Activated gamma-delta T cell treated with Interleukin-2 at 50 U/mL for 16 hours (primary cell): Measurements from ENCODE around the gene SUSD3.

Experiments
- DNase-seq: peaks from one replicate; pipeline ENCODE4 v3.0.0-alpha.2; 2020

The SUSD3 gene

GRCh38 chr9:93030642-93031628, 27.6 kb upstream of the SUSD3 start:
- DNase-seq, result no peak

- no peak for DNase-seq
Measured at GRCh38 chr9:93031629-93032430, 26.7 kb upstream of the SUSD3 start.

DNA sequence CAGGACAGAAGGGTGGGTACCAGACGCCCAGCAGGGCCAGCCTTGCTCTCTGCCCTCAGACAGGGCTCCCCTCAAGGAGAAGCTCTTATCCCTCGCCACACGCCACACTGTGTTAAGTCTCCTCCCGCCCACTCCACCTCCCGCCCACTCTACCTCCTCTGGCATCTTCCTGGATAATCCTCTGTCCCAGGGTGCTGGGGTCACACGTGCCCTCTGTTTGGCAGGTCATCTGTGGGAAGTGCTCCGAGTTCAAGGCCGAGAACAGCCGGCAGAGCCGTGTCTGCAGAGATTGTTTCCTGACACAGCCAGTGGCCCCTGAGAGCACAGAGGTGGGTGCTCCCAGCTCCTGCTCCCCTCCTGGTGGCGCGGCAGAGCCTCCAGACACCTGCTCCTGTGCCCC, 26.0 kb upstream of the SUSD3 start:
- DNase-seq, result no peak

DNA sequence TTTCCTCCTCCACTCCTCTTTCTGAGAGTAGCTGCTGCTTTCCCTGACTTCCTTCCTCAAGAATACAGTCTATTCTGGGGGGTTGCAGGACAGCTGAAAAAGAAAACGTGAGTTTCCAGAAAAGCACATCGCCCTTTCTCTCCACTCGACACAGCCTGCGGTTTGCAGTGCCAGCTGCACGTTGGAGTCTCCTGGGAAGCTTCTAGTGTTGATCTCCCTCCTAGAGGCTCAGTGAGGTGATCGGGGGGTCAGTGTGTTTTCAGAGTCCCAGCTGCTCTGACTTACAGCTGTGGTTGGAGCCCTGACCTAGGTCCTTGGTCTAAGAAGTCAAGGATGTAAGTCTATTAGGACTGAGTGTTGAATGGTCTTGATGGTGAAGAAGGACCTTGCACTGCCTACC, 25.0 kb upstream of the SUSD3 start:
- DNase-seq, result no peak

DNA sequence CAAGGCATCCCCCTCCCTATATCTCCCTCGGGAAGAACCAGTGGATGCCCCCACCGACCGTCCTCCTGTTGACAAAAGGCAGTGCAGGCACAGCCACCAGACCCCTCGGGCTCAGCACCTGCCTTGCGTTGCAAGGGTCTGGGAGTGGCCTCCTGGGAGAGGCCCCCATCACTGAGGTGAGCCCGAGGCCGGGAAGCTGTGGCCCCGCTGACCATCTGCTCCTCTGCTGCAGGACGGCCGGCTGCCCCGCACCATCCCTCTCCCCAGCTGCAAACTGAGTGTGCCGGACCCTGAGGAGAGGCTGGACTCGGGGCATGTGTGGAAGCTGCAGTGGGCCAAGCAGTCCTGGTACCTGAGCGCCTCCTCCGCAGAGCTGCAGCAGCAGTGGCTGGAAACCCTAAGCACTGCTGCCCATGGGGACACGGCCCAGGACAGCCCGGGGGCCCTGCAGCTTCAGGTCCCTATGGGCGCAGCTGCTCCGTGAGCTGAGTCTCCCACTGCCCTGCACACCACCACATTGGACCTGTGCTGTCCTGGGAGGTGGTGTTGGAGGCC, 23.3 kb upstream of the SUSD3 start:
- DNase-seq, result no peak

DNA sequence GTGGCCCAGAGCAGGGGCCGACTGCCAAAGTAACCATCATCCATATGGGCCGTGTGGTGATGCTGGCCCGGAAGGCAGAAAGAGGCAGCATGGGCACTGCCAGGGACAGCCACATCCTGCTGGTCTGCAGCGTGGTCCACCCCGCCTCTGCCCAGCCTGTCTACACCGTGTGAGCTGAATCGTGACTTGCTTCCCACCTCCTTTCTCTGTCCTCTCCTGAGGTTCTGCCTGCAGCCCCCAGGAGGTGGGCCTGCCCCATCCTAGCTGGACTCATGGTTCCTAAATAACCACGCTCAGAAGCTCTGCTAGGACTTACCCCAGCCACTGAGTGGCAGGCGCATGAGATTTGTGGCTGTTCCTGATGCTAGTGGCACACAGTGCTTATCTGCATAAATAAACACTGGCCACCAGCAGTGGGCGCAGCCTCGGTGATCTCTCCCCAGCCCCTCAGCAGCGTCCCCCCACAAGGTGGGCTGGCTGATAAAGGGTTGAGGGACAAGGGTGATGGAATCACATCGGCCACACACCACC, 22.6 kb upstream of the SUSD3 start:
- DNase-seq, result no peak

- no peak for DNase-seq
Measured at GRCh38 chr9:93036887-93037475, 21.5 kb upstream of the SUSD3 start.

- DNase-seq, result no peak
Measured at GRCh38 chr9:93037476-93037971, 21.0 kb upstream of the SUSD3 start.

DNA sequence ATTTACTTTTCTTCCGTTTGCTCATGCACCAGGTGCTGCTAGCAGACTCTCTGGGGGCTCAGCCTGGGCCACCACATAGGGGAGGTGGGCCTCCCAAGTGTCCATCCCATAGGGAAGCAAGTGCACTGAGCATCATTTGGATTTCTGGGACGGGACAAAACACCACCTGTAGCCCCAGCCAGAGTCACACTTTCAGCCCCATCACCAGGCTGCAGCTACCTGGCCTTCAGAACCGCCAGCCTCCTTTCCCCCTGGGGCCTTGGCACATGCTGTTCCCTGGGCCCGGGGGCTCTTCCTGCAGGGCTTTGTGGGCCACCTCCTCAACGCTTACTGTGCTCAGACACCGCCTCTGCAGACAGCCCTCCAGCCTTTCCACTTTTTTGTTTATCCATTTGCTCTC, 19.6 kb upstream of the SUSD3 start:
- no peak for DNase-seq

- no peak for DNase-seq
Measured at GRCh38 chr9:93039456-93039855, 19.0 kb upstream of the SUSD3 start.

DNA sequence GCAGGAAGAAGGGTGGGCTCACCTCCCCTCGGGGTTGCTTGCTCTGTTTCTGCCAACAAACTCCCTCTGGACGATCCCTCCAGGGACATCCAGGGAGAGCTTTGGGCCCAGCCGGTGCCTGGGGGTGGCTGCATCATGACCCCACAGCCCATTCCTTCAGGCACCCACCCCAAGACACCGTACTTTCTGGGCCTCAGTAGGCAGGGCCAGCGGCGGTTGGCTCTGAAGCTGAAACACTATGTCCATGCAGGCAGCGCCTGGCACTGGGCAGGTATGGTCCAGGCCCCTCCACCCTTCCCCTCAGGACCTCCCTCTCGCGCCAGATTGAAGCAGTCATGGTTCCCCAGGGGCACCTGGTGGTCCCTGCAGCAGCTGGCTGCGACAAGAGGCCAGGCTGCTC, 18.5 kb upstream of the SUSD3 start:
- no peak for DNase-seq

- DNase-seq, result no peak
Measured at GRCh38 chr9:93040409-93040808, 18.1 kb upstream of the SUSD3 start.

DNA sequence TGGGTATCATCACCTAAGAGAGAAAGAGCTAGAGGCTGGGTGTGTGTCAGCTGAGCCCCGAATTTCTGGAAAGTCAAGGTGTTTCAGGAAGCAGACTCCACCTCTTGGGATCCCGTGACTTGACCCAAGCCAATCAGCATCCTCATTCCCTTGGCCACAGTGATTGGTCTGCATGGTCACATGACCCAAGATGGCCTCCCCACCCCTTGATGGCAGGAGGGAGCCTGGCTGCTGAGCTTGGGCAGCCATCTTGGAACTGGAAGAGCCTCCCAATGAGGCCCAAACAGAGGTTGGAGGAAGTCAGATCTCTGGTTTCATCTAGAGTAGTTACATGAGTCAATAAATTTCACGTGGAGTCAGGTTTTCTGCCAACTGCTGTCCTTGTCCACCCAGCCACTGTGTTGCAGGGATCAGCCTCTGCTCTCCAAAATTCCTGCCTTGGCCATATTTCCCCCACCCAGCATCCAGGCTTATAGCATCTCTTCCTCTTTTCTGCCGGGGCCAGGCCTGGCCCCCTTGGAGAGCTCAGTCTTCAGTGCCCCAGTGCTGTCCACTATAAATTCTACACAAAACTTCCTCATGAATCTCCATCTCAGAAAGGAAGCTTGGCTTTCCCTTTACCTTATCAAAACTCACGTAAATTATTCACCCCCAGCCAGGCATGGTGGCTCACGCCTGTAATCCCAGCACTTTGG, 17.2 kb upstream of the SUSD3 start:
- DNase-seq, result no peak

DNA sequence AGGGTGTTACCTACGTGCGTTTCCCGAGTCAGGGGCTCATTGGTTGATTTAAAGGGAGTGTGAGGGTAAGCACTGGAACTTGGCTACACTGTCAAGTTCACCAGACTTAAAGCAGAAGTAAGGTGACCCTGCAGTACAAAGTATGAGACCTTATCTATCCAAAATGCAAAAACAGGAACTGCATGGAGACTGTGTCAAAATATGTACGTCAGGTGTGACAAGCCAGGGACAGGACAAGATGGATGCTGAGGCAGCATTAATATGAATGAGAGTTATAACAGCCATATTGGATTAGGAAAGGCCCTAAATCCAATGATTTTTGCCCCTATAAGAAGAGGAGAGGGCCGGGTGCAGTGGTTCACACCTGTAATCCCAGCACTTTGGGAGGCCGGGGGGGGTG, 15.4 kb upstream of the SUSD3 start:
- no peak for DNase-seq

DNA sequence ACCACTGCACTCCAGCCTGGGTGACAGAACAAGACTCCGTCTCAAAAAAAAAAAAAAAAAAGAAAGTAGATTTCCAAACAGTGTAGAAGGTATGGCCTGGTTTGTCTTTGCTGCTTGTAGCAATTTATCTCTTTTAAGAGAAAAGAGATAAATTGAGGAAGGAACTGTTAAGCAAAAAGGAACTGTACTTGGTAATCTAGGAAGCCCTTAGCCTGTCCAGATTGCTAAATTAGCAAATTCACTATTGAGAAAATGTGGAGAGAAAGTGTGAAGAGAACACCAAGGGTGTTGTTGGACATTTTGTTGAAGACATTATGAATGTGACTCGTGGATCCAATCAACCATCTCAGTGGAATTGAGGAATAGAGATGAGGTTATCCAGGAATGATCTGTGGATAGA, 13.0 kb upstream of the SUSD3 start:
- no peak for DNase-seq

DNA sequence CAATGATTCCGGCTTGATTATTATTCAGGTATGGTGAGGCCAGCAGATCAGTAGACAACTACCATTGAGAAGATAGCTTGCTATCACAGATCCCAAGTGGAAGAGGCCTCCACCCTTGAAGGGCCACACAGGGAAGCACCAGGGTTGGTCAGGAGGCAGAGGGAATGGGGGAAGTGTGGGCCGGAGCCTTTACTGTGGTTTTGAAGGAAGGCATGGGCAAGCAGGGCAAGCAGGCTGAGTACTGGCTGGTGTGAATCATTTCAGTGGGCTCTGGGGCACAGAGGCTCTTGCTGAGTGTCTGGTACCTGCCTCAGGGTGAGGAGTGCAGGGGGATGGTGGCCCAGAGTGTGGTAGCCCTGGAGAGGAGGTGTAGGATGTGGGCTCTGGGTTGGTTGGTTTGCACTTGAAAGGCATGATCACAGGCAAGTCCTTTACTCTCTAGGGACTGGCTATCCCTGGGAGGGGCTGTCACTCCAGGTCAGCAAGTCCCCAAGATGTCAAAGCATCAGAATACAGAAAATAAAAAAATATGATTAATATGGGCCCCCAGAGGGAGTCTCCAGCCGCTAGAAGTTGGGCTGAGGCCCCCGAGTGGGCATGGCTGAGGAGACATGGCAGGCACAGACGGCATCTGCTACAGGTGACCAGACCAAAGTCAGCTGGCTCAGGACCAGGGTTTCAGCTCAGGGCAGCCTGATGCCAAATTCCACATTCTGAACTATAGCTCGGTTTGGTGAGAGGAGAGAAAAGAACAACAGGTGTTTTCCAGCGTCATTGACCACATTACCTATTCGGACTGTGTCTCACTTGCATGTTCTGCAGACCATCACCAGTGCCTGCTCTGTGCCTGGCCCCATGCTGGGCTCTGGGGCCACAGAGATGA, 9.7 kb upstream of the SUSD3 start:
- DNase-seq, result no peak

GRCh38 chr9:93049491-93049890, 9.0 kb upstream of the SUSD3 start:
- DNase-seq, result no peak

GRCh38 chr9:93050231-93050630, 8.3 kb upstream of the SUSD3 start:
- no peak for DNase-seq

GRCh38 chr9:93051680-93052089, 6.8 kb upstream of the SUSD3 start:
- DNase-seq, result no peak

DNA sequence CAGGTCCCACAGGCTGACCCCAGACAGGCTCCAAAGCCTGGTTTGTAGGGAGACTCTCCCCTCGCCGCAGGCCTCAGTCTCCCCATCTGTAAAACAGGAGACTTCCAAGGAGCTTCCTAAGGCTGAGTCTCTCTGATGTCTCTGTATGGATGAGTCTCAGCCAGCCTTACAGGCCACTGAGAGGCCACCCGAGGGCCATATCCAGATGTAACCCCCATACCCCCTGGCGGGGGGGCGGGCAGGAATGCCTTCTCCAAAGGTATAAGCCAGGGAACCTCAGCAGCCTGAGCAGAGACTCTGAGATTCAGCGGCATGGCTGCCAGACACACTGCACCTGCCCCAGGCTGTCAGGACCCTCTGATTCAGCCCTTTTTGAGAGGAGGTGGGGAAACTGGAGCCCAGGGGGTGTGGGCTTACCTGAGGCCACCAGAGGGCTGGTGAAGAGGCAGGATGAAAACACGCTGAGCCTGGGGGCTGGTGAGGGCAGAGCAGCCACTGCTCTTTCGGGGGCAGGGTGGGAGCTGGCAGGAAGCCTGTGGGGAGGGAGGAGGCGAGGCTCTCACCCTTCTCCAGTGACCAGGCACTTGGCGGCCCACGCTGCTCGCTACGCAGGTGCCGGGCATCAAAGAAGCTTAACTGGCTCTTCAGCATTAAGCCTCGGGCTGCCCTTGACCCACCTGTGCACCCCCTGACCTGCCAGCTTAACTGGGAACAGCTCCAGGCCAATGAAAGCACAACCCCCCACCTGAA, 5.5 kb upstream of the SUSD3 start:
- DNase-seq, result peak; percentile 39
